HG02938 (cell line): ENCODE data around the gene LILRB3.
"Not testable (repeated sequence)": the region's sequence is repeated elsewhere in the genome, so short reads cannot be mapped to it uniquely, and the experiment has no call there.

Experiments
- ATAC-seq: cut with Tn5 transposase; IDR thresholded peaks from one replicate; pipeline ENCODE4 v1.9.1; 2021; ENCODE audit warnings: mild to moderate bottlenecking, moderate library complexity; ENCODE audit not compliant: unreplicated experiment

LILRB3 gene

GRCh38 chr19:54222474-54223276, at the start of gene LILRB3:
LILRB3 (minus strand) TSS chr19:54223007; CDS start chr19:54222976, 31 bp downstream.
- ATAC-seq: not testable (repeated sequence)

DNA sequence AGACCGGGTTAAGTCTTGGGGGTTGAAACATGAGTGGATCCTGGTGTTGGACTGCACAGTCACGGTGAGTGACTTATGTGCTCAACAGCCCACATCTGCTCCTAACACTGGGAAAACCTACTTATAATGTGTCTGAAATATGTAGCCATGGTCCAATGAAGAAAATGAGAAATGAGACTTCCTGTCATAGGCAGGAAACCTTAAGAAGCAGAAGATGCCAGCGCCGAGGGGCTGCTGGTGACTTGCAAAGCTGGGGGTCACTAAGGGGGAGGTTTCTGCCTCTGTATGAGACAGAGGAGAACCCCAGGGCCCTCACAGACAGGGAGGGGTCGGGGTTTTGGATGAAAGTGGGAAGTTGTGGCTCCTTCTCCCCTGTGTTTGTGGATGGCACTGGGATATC, 49.4 kb upstream of the LILRB3 start:
- not testable (repeated sequence) for ATAC-seq

DNA sequence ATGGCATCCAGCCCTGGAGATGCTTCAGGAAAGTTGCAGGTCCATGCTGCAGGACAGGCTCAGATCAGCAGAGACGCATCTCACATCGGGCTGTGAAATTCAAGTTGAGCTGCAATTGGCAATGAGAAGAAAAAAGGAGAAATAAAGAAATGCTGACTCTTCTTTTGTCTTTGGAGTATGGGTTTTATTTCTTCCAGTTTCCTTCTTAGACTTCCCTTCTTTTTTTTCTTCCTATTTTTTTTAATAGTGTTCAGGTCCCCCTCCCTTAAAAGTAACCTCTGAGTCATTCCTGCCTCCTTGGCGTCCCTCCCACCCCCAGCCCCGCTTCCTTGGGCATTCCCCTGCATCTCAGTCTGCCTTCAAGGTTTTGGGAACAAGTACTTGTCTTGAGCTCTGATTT, 48.8 kb upstream of the LILRB3 start:
- not testable (repeated sequence) for ATAC-seq

DNA sequence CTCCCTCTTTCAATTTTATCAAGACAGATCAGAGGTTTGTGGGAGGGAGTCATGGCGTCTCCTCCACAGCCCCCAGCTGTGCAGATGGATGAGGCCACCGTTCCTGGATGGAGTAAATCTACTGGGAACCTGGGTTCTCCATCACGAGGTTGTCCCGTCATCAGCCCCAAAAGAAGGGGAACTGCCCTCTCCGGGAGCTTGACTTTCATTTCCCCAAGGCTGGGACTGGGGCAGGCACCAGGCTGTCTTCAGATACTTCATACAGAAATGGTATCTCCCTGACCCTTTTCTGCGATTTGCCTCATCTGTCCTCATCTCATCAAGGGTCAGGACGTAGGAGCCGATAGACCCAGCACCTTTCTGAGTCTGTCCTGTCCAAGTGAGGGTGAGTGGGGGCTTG, 48.3 kb upstream of the LILRB3 start:
- ATAC-seq: no peak

- no peak for ATAC-seq
Observed at GRCh38 chr19:54268936-54269335, 46.1 kb upstream of the LILRB3 start.

GRCh38 chr19:54266133-54266532, 43.3 kb upstream of the LILRB3 start:
- ATAC-seq: no peak

- ATAC-seq: no peak
Observed at GRCh38 chr19:54262470-54262869, 39.7 kb upstream of the LILRB3 start.

- ATAC-seq: no peak
Observed at GRCh38 chr19:54262066-54262465, 39.3 kb upstream of the LILRB3 start.

DNA sequence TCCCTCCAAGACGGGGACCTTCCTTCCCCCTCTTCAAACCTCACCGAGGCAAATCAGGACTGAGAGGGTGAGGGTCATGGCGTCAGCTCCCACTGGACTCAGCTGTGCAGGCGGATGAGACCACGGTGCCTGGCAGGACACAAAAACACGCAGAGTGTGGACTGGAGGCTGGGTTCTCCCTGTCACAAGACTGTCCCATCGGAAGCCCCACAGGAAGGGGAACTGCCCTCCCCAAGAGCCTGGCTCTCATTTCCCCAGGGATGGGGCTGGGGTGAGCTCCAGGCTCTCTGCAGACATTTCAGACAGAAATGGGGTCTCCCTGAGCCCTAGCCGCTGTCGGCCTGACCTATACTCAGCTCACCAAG, 34.3 kb upstream of the LILRB3 start, which contains the start of gene LILRB5:
Gene LILRB5, minus strand, starts transcription at position 158 of the 365 bp plus-strand sequence. Its CDS starts 80 bp downstream, at position 78.
- ATAC-seq: no peak

DNA sequence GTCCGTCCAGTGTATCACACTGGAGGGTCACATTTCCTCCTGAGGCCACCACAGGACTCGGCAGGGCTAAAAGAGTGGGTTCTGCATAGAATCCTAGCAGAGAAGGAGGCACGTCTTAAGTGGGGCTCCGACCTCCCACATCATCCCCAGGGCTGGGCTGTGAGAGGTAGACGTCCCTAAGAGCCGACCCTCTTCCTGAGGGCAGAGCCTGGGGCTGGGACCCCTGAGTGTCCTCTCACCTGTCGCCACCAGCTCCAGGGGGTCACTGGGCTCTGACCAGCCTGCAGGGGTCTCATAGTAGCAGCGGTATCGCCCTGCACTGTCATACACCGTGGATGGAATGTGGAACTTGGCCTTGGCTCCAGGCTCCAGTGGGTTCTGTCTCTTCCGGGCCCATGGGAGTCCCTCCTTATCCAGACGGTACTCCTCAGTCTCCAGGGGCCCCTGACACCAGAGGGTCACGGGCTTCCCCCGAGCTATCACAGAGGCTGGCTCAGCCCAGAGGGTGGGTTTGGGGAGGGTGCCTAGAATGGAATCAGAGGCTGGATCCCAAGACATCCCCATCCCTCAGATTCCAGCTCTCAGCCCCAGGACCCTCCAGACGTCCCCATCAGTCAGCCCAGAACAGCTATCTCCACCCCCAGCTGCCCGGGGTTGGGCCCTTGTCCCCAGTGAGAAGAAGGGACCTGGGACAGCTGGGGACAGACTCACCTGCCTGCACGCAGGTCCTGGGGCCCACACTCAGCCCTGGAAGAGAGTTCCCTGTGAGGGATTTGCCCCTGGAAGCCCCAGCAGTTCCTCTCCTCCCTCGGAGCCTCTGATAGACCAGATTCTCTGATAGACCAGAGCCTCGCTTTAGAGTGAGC, 33.7 kb upstream of the LILRB3 start:
- no peak for ATAC-seq

- ATAC-seq: no peak
Observed at GRCh38 chr19:54255105-54255775, 32.4 kb upstream of the LILRB3 start.

- no peak for ATAC-seq
Observed at GRCh38 chr19:54254195-54254906, 31.5 kb upstream of the LILRB3 start.

DNA sequence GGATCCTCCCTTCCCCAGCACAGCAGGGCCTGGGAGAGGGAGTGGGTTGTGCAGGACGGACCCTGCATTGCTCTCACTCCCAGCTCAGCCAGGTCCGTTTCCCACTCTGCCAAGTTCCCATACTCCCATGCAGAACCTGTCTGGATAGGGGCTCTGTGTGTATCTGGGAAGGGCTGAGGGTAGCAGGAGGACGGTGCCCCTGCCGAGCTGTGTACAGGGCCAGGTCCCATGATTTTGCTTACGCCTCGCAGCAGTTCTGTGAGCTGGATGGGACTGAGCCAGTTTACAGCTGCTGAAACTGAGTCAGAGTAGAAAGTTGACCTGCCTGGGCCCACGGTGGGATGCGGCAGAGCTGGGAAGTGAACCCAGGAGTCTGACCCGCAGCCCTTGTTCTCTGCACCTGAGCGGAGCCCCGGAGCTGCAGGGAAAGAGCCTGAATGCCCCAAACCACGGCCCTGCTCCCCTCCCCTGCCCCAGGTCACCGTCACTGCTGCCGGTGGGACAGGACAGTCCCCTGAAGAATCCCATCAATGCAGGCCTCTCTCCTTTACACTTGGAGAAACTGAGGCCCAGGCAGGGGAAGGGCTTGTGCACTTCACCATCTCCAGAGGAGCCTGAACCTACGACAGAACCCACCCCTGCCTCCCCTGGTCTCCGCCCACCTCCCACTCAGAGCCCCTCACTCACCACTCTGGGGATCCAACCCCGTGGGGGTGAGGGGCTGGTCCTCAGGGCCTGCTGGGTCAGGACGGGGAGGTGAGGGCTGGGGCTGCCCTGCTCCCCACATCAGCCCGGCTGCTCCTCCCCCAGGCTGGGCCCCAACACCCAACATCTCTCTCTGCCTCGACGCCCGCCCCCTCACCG, 30.8 kb upstream of the LILRB3 start:
- no peak for ATAC-seq

DNA sequence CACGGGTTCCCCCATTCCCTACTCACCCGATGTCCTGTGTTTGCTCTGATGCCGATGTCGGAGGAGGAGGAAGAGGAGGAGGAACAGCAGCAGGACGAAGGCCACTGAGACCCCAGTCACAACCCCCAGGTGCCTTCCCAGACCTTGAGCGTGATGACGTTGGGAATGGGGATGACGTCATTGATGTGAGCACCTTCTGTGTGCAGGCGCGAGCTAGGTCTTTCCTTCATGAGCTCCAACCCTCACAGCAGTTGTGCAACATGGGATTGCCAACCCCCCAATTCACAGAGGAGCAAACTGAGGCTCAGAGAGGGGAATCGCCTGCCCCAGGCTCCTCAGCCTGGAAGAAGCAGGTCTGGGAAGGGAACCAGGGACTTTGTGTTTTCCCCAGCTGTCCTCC, 30.0 kb upstream of the LILRB3 start:
- ATAC-seq: no peak

DNA sequence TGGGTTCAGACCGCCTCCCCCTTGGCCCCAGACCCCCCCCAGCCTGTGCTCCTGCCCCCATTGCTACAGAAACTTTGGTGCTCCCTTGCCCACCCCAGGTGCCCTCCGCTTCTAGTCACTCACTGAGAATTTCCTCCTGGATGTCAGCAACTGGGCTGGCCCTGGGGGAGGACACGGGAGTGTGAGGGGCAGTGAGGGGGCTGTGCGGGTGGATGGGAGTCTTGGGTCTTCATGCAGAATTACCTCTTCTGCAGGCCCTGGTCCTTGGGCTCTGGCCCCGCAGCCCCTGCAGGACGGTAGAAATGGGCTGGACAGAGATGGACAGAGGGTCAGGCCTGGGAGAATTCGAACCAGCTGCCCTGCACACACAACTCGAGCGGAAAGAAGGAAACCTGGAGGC, 29.4 kb upstream of the LILRB3 start:
- no peak for ATAC-seq

- ATAC-seq: no peak
Observed at GRCh38 chr19:54248016-54248601, 25.3 kb upstream of the LILRB3 start.

- ATAC-seq: no peak
Observed at GRCh38 chr19:54247106-54247930, 24.5 kb upstream of the LILRB3 start.

DNA sequence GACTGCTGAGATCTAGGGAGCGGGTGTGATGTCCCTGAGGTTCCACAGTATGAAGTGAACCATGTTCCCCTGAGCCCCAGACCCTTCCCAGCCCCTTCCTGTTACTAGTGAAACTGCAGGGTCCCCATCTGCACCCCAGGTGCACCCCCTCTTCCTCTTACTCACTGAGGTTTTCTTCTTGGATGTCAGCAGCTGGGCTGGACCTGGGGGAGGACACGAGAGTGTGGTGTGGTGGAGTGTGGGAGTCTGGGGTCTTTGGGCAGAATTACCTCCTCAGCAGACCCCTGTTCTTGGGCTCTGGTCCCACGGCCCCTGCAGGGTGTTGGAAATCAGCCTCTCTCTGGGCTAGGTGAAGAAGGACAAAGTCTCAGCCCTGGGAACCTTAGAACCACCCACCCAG, 23.1 kb upstream of the LILRB3 start:
- no peak for ATAC-seq

- ATAC-seq: not testable (repeated sequence)
Observed at GRCh38 chr19:54243809-54244208, 21.0 kb upstream of the LILRB3 start.
